IPS-18a (cell line): ENCODE results near the gene DENND2A.
"Not testable (repeated sequence)": the region's sequence is repeated elsewhere in the genome, so short reads cannot be mapped to it uniquely, and the experiment has no call there.

Source experiments
- H3K27ac ChIP-seq: one replicate; pipeline ENCODE4 v1.5.1; 2013; ENCODE audit warnings: low read length
- H3K27me3 ChIP-seq: one replicate; pipeline ENCODE4 v1.6.1; 2013; ENCODE audit warnings: mild to moderate bottlenecking, low read length; ENCODE audit not compliant: control insufficient read depth, insufficient read depth
- H3K36me3 ChIP-seq: one replicate; pipeline ENCODE4 v1.6.1; 2013; ENCODE audit warnings: low read depth, low read length; ENCODE audit not compliant: control insufficient read depth
- H3K4me1 ChIP-seq: one replicate; pipeline ENCODE4 v1.6.1; 2013; ENCODE audit warnings: low read depth, low read length; ENCODE audit not compliant: control insufficient read depth
- H3K4me3 ChIP-seq: one replicate; pipeline ENCODE4 v1.5.1; 2013; ENCODE audit warnings: low read length
- H3K9ac ChIP-seq: one replicate; pipeline ENCODE4 v1.6.1; 2013; ENCODE audit warnings: mild to moderate bottlenecking, low read length, moderate library complexity
- H3K9me3 ChIP-seq: one replicate; pipeline ENCODE4 v1.6.1; 2013; ENCODE audit warnings: low read depth, low read length; ENCODE audit not compliant: control insufficient read depth

Gene DENND2A

DNA sequence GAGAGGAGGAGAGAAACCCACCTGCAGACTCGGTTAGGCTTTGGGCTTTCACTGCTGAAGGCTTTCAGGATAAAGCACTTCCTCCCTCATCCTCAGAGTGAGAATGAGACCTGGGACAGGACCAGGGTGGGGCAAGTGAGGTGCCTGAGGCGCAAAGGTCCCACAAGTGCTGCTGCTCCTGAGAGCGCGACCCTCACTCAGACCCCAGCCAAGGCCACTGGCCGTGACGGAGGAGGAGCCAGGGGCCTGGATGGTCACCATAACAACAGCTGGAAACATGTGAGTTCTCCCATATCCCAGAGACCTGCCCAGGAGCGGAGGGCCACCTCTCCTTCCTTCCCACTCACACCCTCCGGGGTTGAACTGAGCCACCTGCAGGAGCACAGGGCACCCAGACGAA, 114.4 kb downstream of the DENND2A start:
- Histone ChIP-seq H3K9ac (no peak overlapping the region), H3K27ac (no peak overlapping the region), H3K9me3 (no peaks in the 10 kb centered on the region), H3K4me1 (peaks cover 3% of the 10 kb centered on the region), H3K27me3 (no peaks in the 10 kb centered on the region), H3K4me3 (no peak overlapping the region), H3K36me3 (no peaks in the 10 kb centered on the region)

DNA sequence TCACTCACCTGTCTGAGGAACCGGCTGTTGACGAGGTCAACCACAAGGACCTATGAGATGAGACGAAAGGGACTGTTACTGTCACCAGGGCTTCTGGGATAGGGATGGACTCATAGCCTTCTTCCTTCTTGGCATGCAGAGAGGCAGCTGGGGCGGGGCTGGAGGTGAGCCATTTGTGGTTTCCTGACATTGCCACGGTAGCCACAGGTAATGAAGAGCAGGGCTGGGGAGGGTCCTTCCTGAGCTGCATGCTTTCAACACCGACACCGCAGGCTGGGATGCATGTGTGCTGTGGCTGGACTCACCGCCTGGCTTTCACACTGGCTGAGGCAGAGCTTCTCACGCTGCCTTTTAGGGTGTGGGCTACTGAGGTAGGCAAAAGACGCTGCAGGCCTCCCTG, 114.9 kb downstream of the DENND2A start:
- H3K27ac ChIP-seq: no peak overlapping the region
- no peaks in the 10 kb centered on the region for H3K9me3 ChIP-seq
- H3K27me3 ChIP-seq: no peaks in the 10 kb centered on the region
- peaks cover 3% of the 10 kb centered on the region for H3K4me1 ChIP-seq
- H3K9ac ChIP-seq: no peak overlapping the region
- no peaks in the 10 kb centered on the region for H3K36me3 ChIP-seq
- no peak overlapping the region for H3K4me3 ChIP-seq

DNA sequence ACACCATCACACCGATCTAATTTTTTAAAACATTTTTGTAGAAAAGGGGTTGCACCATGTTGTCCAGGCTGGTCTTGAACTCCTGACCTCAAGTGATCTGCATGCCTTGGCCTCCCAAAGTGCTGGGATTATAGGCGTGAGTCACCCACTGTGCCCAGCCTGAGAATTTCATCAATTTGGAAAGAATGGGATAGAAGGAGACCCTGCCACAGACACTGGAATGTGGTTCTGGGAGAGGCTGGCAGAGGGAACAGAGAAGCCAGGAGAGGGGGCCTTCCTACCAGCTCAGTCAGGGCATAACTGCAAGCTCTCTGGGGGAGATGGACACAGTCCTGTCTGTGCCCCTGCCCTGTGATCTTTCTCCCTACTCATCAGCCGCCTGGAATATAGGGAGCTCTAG, 119.2 kb downstream of the DENND2A start:
- Histone ChIP-seq H3K9ac (no peak overlapping the region), H3K27me3 (no peaks in the 10 kb centered on the region), H3K36me3 (no peaks in the 10 kb centered on the region), H3K27ac (no peak overlapping the region), H3K4me1 (peaks cover 5% of the 10 kb centered on the region), H3K4me3 (no peak overlapping the region), H3K9me3 (no peaks in the 10 kb centered on the region)

DNA sequence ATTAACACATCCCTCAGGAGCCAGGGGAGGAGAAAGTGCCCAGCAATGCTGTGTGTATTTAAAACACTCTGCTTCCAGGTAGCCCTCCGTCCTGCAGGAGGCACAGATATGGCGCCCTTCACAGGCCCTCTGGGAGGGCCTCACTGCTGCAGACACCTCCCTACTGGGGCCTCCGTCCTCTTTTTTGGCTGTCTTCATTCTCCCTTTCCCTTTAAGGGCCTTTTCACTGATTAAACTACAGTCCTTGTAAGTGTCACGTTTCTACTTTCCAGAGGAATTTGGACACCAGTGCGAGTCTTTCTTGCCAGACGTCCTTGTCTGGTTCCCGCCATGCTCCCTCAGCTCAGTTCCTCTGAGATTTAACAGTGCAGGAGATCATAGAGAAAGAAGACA, 121.6 kb downstream of the DENND2A start:
- no peaks in the 10 kb centered on the region for H3K27me3 ChIP-seq
- no peaks in the 10 kb centered on the region for H3K36me3 ChIP-seq
- H3K4me1 ChIP-seq: peaks cover 3% of the 10 kb centered on the region
- no peaks in the 10 kb centered on the region for H3K9me3 ChIP-seq
- no peak overlapping the region for H3K4me3 ChIP-seq
- H3K9ac ChIP-seq: no peak overlapping the region
- H3K27ac ChIP-seq: no peak overlapping the region

DNA sequence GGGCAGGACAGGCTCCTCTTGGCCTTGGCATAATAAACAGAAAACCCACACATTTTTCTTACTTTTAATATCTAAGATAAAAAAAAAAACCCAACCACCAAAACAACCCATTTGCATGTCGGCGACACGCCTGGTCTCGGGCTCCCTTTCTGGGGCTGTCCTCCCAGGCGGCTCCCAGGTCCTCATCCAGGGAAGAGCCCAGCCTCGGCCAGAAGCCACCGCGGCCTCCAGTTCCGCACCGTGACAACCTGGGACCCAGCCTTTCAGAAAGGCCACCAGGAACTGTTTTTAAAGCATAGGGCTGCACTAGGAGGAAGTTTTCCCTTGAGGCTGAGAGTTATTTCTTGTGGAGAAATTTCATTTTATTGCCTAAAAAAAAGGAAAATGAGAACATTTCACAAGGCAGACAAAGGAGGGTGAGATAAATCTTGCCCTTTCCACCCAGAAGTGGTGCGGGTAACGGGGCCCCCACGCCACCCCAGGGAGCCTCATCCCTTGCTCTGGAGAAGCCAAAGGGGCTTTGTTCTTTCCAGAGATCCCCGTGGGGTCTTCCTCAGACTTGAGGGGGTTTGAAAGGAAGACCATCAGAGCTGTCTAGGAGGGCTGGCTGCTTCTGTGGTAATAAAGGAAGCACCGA, 122.1 kb downstream of the DENND2A start:
- Histone ChIP-seq H3K27me3 (no peaks in the 10 kb centered on the region), H3K4me1 (peaks cover 3% of the 10 kb centered on the region), H3K4me3 (no peak overlapping the region), H3K9me3 (no peaks in the 10 kb centered on the region), H3K36me3 (no peaks in the 10 kb centered on the region), H3K9ac (no peak overlapping the region), H3K27ac (no peak overlapping the region)

DNA sequence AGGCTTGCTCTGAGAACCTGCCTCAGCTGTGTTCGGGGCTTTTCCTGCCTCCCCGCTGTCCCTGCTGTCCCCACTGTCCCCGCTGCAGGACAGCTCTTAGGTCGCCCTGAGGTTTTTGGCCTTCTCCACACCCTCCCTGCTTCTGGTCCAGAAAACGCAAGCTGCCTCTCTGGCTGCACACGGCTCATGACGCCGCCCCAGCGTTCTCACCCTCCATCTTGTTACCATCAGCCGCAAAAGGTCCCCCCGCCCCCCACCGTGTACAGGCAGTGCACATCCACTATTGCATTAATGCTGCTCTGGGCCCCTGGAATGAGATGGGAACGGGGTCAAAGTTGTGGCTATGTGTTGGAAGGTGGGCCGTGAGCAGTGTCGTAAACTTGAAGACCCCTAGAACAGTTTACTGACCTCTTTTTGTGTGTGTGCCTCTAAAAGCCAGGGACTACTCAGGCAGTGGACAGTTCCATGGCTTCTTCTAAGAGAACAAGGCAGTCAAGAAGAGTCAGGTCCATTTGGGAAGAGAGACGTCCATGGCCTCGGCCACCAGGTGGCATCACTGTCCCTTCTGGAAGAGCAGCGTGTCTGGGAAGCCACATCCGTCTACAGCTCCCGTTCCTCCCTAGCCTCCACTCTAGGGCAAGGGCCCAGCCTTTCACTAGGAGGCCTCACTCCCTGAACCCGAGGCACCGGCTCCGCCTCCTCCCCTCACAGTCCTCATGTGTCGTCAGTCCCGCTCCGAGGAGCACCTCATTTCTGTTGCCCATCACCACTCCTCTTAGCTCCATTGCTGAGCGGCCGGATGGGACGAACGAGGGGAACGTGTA, 122.9 kb downstream of the DENND2A start:
- Histone ChIP-seq H3K9me3 (no peaks in the 10 kb centered on the region), H3K4me1 (peaks cover 3% of the 10 kb centered on the region), H3K4me3 (no peak overlapping the region), H3K27me3 (no peaks in the 10 kb centered on the region), H3K36me3 (no peaks in the 10 kb centered on the region), H3K27ac (no peak overlapping the region), H3K9ac (no peak overlapping the region)

DNA sequence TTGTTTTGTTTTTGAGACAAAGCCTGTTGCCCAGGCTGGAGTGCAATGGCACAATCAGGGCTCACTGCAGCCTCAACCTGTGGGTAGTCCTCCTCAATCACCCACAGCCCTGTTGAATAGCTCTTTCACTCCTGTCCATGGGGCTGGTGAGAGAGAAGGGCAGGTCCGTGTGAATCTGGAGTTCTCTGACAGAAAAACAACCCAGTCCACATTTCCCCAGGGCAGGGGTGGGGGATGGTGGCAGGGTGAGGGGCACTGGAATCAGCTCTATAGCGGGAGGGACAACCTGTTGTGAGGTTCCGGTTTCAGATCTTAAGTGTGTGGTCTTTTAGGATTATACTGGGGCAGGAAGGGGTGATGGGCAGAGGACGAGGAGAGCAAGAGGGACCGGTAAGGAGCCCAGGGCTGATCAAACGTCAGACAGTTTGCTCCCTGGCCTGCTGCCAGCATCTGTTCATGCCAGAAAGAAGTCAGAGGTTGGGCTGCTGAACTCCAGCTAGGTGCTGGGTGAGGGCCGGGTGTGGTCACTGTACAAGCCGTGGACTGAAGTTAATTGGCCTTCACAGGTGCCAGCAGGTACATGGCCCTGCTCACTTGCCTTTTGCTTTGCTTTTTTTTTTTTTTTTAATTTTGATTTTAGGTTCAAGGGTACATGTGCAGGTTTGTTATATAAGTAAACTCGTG, 128.2 kb downstream of the DENND2A start:
- no peaks in the 10 kb centered on the region for H3K27me3 ChIP-seq
- no peak overlapping the region for H3K4me3 ChIP-seq
- H3K27ac ChIP-seq: no peak overlapping the region
- no peaks in the 10 kb centered on the region for H3K9me3 ChIP-seq
- H3K9ac ChIP-seq: no peak overlapping the region
- no peaks in the 10 kb centered on the region for H3K36me3 ChIP-seq
- no peaks in the 10 kb centered on the region for H3K4me1 ChIP-seq

DNA sequence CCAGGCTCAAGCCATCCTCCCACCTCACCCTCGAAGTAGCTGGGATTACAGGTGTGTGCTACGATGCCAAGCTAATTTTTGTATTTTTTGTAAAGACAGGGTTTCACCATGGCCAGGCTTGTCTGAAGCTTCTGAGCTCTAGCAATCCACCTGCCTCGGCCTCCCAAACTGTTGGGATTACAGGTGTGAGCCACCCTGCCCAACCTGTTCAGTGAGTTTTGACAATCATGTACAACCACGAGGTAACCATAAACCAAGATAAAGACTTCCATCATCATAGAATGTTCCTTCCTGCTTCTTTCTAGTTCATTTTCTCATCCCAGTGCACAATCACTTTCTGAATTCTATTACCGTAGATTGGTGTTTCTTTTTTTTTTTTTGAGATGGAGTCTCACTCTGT, 130.8 kb downstream of the DENND2A start:
- Histone ChIP-seq H3K4me1 (peaks cover 9% of the 10 kb centered on the region), H3K36me3 (no peaks in the 10 kb centered on the region), H3K4me3 (no peak overlapping the region), H3K9me3 (no peaks in the 10 kb centered on the region), H3K9ac (no peak overlapping the region), H3K27ac (no peak overlapping the region), H3K27me3 (no peaks in the 10 kb centered on the region)

DNA sequence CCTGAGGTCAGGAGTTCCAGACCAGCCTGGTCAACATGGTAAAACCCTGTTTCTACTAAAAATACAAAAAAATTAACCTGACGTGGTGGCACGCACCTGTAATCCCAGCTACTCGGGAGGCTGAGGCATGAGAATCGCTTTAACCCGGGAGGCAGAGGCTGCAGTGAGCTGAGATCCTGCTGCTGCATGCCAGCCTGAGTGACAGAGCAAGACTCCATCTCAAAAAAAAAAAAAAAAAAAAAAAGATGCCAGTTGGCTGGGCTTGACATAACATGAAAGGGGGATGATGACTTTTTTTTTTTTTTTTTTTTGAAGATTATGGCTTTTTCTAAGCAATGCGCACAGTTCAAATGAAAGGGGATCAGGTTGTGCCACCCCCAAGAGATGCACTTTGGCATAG, 133.1 kb downstream of the DENND2A start:
- H3K4me3 ChIP-seq, H3K4me1 ChIP-seq, H3K27me3 ChIP-seq, H3K9ac ChIP-seq, H3K9me3 ChIP-seq, H3K36me3 ChIP-seq, H3K27ac ChIP-seq: not testable (repeated sequence)

DNA sequence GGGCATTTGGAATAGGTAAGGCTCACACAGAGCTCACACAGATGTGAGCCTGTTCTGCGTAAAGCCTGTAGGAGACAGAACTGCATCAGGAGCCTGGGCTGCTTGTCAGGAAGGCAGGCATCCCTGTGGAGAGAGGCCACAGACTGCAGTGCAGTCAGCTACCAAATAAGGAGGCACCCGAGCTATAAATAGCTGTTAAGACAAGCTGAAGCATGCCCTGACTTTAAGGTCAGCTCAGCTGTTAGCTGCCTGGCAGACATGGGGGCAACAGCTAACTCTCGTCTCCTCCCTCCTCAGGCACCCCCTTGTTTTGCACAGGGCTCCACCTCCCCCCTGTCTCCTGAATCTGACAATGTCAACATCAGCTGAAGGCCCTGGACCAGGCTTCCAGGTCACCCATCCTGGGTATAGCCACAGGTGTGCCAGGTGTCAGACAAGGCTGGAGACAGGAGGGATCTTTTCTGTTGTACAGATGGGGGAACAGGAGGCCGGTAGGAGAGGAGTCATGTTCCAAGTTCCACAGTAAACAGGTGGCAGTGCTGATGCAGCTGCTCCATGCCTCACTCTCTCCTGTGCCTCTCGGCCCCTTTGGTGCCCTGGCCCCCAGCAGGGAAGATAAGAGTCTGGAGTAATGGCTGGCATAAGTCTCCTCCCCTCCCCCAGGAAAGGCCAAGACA, 133.7 kb downstream of the DENND2A start:
- no peak overlapping the region for H3K27ac ChIP-seq
- H3K9ac ChIP-seq: no peak overlapping the region
- H3K4me1 ChIP-seq: peaks cover 9% of the 10 kb centered on the region

DNA sequence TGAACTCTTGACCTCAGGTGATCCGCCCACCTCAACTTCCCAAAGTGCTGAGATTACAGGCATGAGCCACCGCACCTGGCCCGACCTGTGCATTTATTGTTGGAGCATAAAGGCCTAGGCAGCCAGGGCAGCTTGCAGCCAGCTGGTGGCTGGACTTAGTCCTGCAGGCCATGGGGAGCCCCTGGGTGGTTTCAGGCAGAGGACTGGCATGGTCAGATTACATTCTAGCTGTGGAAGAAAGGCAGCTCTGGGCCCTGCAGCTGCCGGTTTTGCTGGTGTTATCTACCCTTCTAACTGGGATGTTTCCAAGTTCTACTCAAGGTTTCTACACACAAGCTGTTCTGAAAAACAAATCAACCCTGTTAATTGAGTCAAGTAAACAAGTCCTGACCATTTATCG, 138.6 kb downstream of the DENND2A start:
- no peaks in the 10 kb centered on the region for H3K27me3 ChIP-seq
- peaks cover 5% of the 10 kb centered on the region for H3K4me1 ChIP-seq
- H3K9me3 ChIP-seq: no peaks in the 10 kb centered on the region
- no peak overlapping the region for H3K4me3 ChIP-seq
- no peak overlapping the region for H3K9ac ChIP-seq
- no peaks in the 10 kb centered on the region for H3K36me3 ChIP-seq
- H3K27ac ChIP-seq: no peak overlapping the region

More for the DNA sequence above, 133.7 kb downstream of the DENND2A start:
- Histone ChIP-seq H3K9me3 (no peaks in the 10 kb centered on the region), H3K27me3 (no peaks in the 10 kb centered on the region), H3K4me3 (no peak overlapping the region), H3K36me3 (no peaks in the 10 kb centered on the region)
